IMR-90 (cell line): Measurements from ENCODE around the gene ACRBP. TPM values are rescaled to one million over a fixed set of nuclear protein-coding genes. Genes with fewer than 3 reads are reported as not detected.

ENCODE experiments used
- ATAC-seq: fragments of 200-7000 bp; cut with Tn5 transposase; 2 replicates; pipeline ENCODE4 v1.9.1; 2020; ENCODE audit warnings: low read depth, mild to moderate bottlenecking, moderate library complexity
- BruUV-seq: library from RNA; stranded (reverse); fragments of 400-500 nt; replicated peaks from 2 replicates; lab custom pipeline; 2021; lab: Mats Ljungman, UMichigan
- CTCF ChIA-PET: fragments of 300-600 bp; formaldehyde crosslinking; extraction: SDS; loops from one replicate; lab custom pipeline; 2021; ENCODE audit warnings: antibody characterized with exemption; lab: Yijun Ruan, JAX
- POLR2A ChIA-PET: fragments of 300-600 bp; sonication (Branson Sonifier 250); formaldehyde crosslinking; loops from one replicate; lab custom pipeline; 2022; ENCODE audit warnings: antibody characterized with exemption; ENCODE audit not compliant: unreplicated experiment; lab: Charles Lee
- DNase-seq: peaks from one replicate; pipeline ENCODE4 v3.0.0; 2013
- H2AFZ ChIP-seq: replicated peaks from 2 replicates; pipeline ENCODE3; 2013; ENCODE audit warnings: low read length, mild to moderate bottlenecking; ENCODE audit not compliant: poor library complexity
- H2AK5ac ChIP-seq: 2 replicates; pipeline ENCODE4 v1.6.1; 2013; ENCODE audit warnings: low read depth, low read length, inconsistent platforms
- H2AK9ac ChIP-seq: replicated peaks from 2 replicates; pipeline ENCODE3; 2013; ENCODE audit warnings: mild to moderate bottlenecking, low read depth, low read length, moderate library complexity; ENCODE audit not compliant: poor library complexity
- H2BK120ac ChIP-seq: 2 replicates; pipeline ENCODE4 v1.6.1; 2013; ENCODE audit warnings: low read depth, low read length, inconsistent platforms
- H2BK15ac ChIP-seq: 3 replicates; pipeline ENCODE4 v1.6.1; 2013; ENCODE audit warnings: low read depth, low read length, inconsistent platforms
- H2BK20ac ChIP-seq: 2 replicates; pipeline ENCODE4 v1.6.1; 2013; ENCODE audit warnings: low read depth, mild to moderate bottlenecking, inconsistent platforms, low read length, moderate library complexity
- H2BK5ac ChIP-seq: 2 replicates; pipeline ENCODE4 v1.6.1; 2013; ENCODE audit warnings: mild to moderate bottlenecking, low read depth, low read length, inconsistent platforms; ENCODE audit not compliant: poor library complexity, severe bottlenecking
- H3K14ac ChIP-seq: replicated peaks from 2 replicates; pipeline ENCODE4 v1.6.1; 2013; ENCODE audit warnings: low read depth, low read length, inconsistent platforms
- H3K18ac ChIP-seq: 2 replicates; pipeline ENCODE4 v1.6.1; 2013; ENCODE audit warnings: low read depth, low read length, control low read depth
- H3K23ac ChIP-seq: 2 replicates; pipeline ENCODE4 v1.6.1; 2013; ENCODE audit warnings: low read depth, low read length, inconsistent platforms
- H3K27ac ChIP-seq: 2 replicates; pipeline ENCODE4 v1.5.1; 2013; ENCODE audit warnings: mild to moderate bottlenecking, control low read depth, low read length; ENCODE audit not compliant: insufficient read depth
- H3K27me3 ChIP-seq: 2 replicates; pipeline ENCODE4 v1.6.1; 2013; ENCODE audit warnings: low read length; ENCODE audit not compliant: control insufficient read depth, insufficient read depth
- H3K36me3 ChIP-seq: 2 replicates; pipeline ENCODE4 v1.6.1; 2013; ENCODE audit warnings: low read length, mixed read lengths; ENCODE audit not compliant: control insufficient read depth, insufficient read depth
- H3K4ac ChIP-seq: 2 replicates; pipeline ENCODE4 v1.6.1; 2013; ENCODE audit warnings: low read depth, low read length, inconsistent platforms
- H3K4me1 ChIP-seq: 2 replicates; pipeline ENCODE4 v1.6.1; 2013; ENCODE audit warnings: low read length, mixed read lengths; ENCODE audit not compliant: control insufficient read depth, insufficient read depth
- H3K4me2 ChIP-seq: 2 replicates; pipeline ENCODE4 v1.6.1; 2013; ENCODE audit warnings: low read depth, mild to moderate bottlenecking, control low read depth, low read length, moderate library complexity
- H3K4me3 ChIP-seq: 2 replicates; pipeline ENCODE4 v1.5.1; 2013; ENCODE audit warnings: low read depth, mild to moderate bottlenecking, control low read depth, low read length, moderate library complexity; ENCODE audit not compliant: insufficient read depth
- H3K56ac ChIP-seq: 2 replicates; pipeline ENCODE4 v1.6.1; 2013; ENCODE audit warnings: low read length, inconsistent platforms; ENCODE audit not compliant: insufficient read depth; ENCODE audit errors: extremely low read depth
- H3K79me1 ChIP-seq, 2 experiments: 2 replicates each; pipeline ENCODE4 v1.6.1; 2013; ENCODE audit warnings: low read length in 2 of 2, inconsistent platforms in 1 of 2, low read depth in 1 of 2
- H3K9ac ChIP-seq: 2 replicates; pipeline ENCODE4 v1.6.1; 2013; ENCODE audit warnings: low read depth, low read length, control low read depth
- H3K9me1 ChIP-seq: 2 replicates; pipeline ENCODE4 v1.6.1; 2013; ENCODE audit warnings: low read length, inconsistent platforms; ENCODE audit not compliant: insufficient read depth
- H3K9me3 ChIP-seq: 2 replicates; pipeline ENCODE4 v1.6.1; 2013; ENCODE audit warnings: low read length; ENCODE audit not compliant: control insufficient read depth, insufficient read depth
- H4K20me1 ChIP-seq: 2 replicates; pipeline ENCODE4 v1.6.1; 2013; ENCODE audit warnings: low read length, inconsistent platforms; ENCODE audit not compliant: insufficient read depth
- H4K5ac ChIP-seq: 2 replicates; pipeline ENCODE4 v1.6.1; 2013; ENCODE audit warnings: mild to moderate bottlenecking, low read depth, low read length, control low read depth
- H4K8ac ChIP-seq, 2 experiments: 2 replicates each; pipeline ENCODE4 v1.6.1; 2013; ENCODE audit warnings: low read depth in 2 of 2, low read length in 2 of 2, control low read depth in 1 of 2, inconsistent platforms in 1 of 2
- H4K91ac ChIP-seq: 2 replicates; pipeline ENCODE4 v1.6.1; 2013; ENCODE audit warnings: low read depth, low read length, inconsistent platforms; ENCODE audit not compliant: insufficient read depth
- BHLHE40 ChIP-seq: fragments of 150-350 bp; IDR thresholded peaks from 2 replicates; pipeline ENCODE4 v1.6.1; 2016; ENCODE audit warnings: mild to moderate bottlenecking, low read depth, low read length
- CEBPB ChIP-seq: IDR thresholded peaks from 2 replicates; pipeline ENCODE4 v1.6.1; 2012; ENCODE audit warnings: low read depth, low read length, improper control_type of control experiment
- CHD1 ChIP-seq: IDR thresholded peaks from 2 replicates; pipeline ENCODE4 v1.6.1; 2012; ENCODE audit warnings: low read depth, low read length, improper control_type of control experiment
- FOS ChIP-seq: fragments of 150-350 bp; IDR thresholded peaks from 2 replicates; pipeline ENCODE4 v1.6.1; 2016; ENCODE audit warnings: low read depth, low read length
- MAFK ChIP-seq: IDR thresholded peaks from 2 replicates; pipeline ENCODE4 v1.6.1; 2012; ENCODE audit warnings: low read depth, low read length, improper control_type of control experiment
- MAZ ChIP-seq: IDR thresholded peaks from 2 replicates; pipeline ENCODE4 v1.6.1; 2012; ENCODE audit warnings: low read depth, mild to moderate bottlenecking, low read length, improper control_type of control experiment, moderate library complexity, borderline replicate concordance
- MXI1 ChIP-seq: IDR thresholded peaks from 2 replicates; pipeline ENCODE4 v1.6.1; 2012; ENCODE audit warnings: low read depth, mild to moderate bottlenecking, low read length, moderate library complexity, borderline replicate concordance
- NFE2L2 ChIP-seq: fragments of 150-350 bp; IDR thresholded peaks from 2 replicates; pipeline ENCODE4 v1.6.1; 2016; ENCODE audit warnings: low read depth, mild to moderate bottlenecking, low read length
- POLR2A ChIP-seq: IDR thresholded peaks from 2 replicates; pipeline ENCODE4 v1.6.1; 2012; ENCODE audit warnings: mild to moderate bottlenecking, low read depth, low read length
- RAD21 ChIP-seq: IDR thresholded peaks from 2 replicates; pipeline ENCODE4 v1.6.1; 2012; ENCODE audit warnings: low read length, improper control_type of control experiment
- RCOR1 ChIP-seq: IDR thresholded peaks from 2 replicates; pipeline ENCODE4 v1.6.1; 2012; ENCODE audit warnings: mild to moderate bottlenecking, low read length, improper control_type of control experiment; ENCODE audit not compliant: insufficient replicate concordance
- RFX5 ChIP-seq: IDR thresholded peaks from 2 replicates; pipeline ENCODE4 v1.8.0; 2012; ENCODE audit warnings: low read depth, mild to moderate bottlenecking, low read length, moderate library complexity
- SMC3 ChIP-seq: fragments of 150-350 bp; IDR thresholded peaks from 2 replicates; pipeline ENCODE4 v1.6.1; 2016; ENCODE audit warnings: low read depth, mild to moderate bottlenecking, antibody characterized with exemption, low read length, moderate library complexity
- WGBS, 2 experiments: methylation state at CpG; one replicate each; pipeline versions ENCODE4 v1.1.5 to v1.1.7; 2013; ENCODE audit warnings: missing lambda C conversion rate in 2 of 2; ENCODE audit not compliant: insufficient read length in 1 of 2; ENCODE audit errors: extremely low coverage in 2 of 2; 5-methylcytosine and 5-hydroxymethylcytosine counted together
- dilution Hi-C: fragments of 300-500 bp; cut with HindIII; formaldehyde crosslinking; loops from one replicate; pipeline ENCODE4 v1.14.3; 2018; ENCODE audit warnings: low sequenced_read_pairs; ENCODE audit not compliant: unreplicated experiment
- in situ Hi-C: fragments of 300-500 bp; cut with MboI; formaldehyde crosslinking; loops from 3 replicates; pipeline ENCODE4 v1.14.3; 2019; ENCODE audit warnings: low sequenced_read_pairs, inconsistent platforms, mixed read lengths
- intact Hi-C: fragments of 100-400 bp; cut with micrococcal nuclease; formaldehyde crosslinking; loops from 2 replicates; pipeline ENCODE4 v1.10.0; 2022
- polyA plus RNA-seq, 3 experiments: library from polyadenylated mRNA; depleted of rRNA; stranded (reverse); fragments of >200 nt; gene quantifications; 2 replicates each; pipeline ENCODE4 v1.2.3, GENCODE V29; 2012; ENCODE audit warnings: low replicate concordance in 1 of 3
- total RNA-seq: library from RNA; depleted of rRNA; stranded (reverse); fragments of >200 nt; gene quantifications from 2 replicates; pipeline ENCODE4 v1.2.3, GENCODE V29; 2012
- TF ChIP-seq, protein P1 (sequence below): conservative IDR thresholded peaks from 2 replicates; pipeline ENCODE4 v1.5.1; 2012; ENCODE audit warnings: mild to moderate bottlenecking, low read depth, low read length, improper control_type of control experiment
- TF ChIP-seq, protein P2 (sequence below): fragments of 150-350 bp; IDR thresholded peaks from 2 replicates; pipeline ENCODE4 v1.6.1; 2016; ENCODE audit warnings: low read depth, mild to moderate bottlenecking, low read length, moderate library complexity, borderline replicate concordance
- TF ChIP-seq, protein P3 (sequence below): fragments of 150-350 bp; IDR thresholded peaks from 2 replicates; pipeline ENCODE4 v1.6.1; 2017; ENCODE audit warnings: mild to moderate bottlenecking, antibody characterized with exemption, low read length, low read depth

The ACRBP gene
- total and polyA plus RNA-seq, 2 of the 4 experiments (the other 2 are of a cell fraction) = 0.38 TPM; not detected in 1

DNA sequence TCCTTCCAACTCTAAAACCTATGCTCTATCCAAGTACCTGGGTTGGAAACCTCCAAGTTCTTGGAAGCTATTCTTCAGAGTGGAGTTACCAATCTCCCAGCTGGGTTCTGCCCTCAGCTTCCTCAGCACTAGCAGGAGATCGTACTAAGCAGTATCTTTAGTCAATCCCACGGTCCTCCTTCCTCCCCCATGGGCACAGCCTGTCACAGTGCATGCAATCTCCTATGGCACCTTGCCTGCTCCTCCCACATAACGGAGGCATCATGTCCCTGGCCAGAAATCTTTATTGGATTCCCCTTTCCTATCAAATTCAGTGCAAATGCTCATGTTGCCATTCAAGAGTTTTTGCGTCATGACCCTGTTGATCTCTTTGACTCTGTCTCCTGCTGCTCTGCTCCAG lies 6.1 kb downstream of the ACRBP start:
- dilution Hi-C loops (no loop called here), in situ Hi-C loops (no loop called here), intact Hi-C loops (no loop called here)
- Histone ChIP-seq H2AK5ac (no peak overlapping the region), H3K18ac (no peak overlapping the region), H3K4me3 (no peak overlapping the region), H3K9me1 (no peaks in the 10 kb centered on the region), H3K4me1 (no peaks in the 10 kb centered on the region), H2AFZ (no peak overlapping the region), H4K91ac (no peak overlapping the region), H3K27me3 (peaks cover 25% of the 10 kb centered on the region), H3K23ac (no peak overlapping the region), H2BK5ac (no peak overlapping the region), H3K4me2 (no peak overlapping the region), H3K9ac (no peak overlapping the region), H3K9me3 (peaks cover 19% of the 10 kb centered on the region), H4K20me1 (no peaks in the 10 kb centered on the region), H4K8ac (no peak overlapping the region), H2BK120ac (no peak overlapping the region), H3K36me3 (no peaks in the 10 kb centered on the region), H3K56ac (no peak overlapping the region), H3K27ac (no peak overlapping the region), H2BK15ac (no peak overlapping the region), H3K79me1 (no peaks in the 10 kb centered on the region), H3K14ac (no peak overlapping the region), H2AK9ac (no peak overlapping the region), H2BK20ac (no peak overlapping the region), H4K5ac (no peak overlapping the region), H3K4ac (no peak overlapping the region)
- CTCF ChIA-PET = no interaction called here
- TF ChIP-seq NFE2L2 (no peak), CEBPB (no peak), MAFK (no peak), SMC3 (no peak), CHD1 (no peak), BHLHE40 (no peak), POLR2A (no peak), MAZ (no peak), RFX5 (no peak), RAD21 (no peak), FOS (no peak), RCOR1 (no peak), MXI1 (no peak)
- TF ChIP-seq, protein P1, sequence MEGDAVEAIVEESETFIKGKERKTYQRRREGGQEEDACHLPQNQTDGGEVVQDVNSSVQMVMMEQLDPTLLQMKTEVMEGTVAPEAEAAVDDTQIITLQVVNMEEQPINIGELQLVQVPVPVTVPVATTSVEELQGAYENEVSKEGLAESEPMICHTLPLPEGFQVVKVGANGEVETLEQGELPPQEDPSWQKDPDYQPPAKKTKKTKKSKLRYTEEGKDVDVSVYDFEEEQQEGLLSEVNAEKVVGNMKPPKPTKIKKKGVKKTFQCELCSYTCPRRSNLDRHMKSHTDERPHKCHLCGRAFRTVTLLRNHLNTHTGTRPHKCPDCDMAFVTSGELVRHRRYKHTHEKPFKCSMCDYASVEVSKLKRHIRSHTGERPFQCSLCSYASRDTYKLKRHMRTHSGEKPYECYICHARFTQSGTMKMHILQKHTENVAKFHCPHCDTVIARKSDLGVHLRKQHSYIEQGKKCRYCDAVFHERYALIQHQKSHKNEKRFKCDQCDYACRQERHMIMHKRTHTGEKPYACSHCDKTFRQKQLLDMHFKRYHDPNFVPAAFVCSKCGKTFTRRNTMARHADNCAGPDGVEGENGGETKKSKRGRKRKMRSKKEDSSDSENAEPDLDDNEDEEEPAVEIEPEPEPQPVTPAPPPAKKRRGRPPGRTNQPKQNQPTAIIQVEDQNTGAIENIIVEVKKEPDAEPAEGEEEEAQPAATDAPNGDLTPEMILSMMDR = no peak
- TF ChIP-seq, protein P2, sequence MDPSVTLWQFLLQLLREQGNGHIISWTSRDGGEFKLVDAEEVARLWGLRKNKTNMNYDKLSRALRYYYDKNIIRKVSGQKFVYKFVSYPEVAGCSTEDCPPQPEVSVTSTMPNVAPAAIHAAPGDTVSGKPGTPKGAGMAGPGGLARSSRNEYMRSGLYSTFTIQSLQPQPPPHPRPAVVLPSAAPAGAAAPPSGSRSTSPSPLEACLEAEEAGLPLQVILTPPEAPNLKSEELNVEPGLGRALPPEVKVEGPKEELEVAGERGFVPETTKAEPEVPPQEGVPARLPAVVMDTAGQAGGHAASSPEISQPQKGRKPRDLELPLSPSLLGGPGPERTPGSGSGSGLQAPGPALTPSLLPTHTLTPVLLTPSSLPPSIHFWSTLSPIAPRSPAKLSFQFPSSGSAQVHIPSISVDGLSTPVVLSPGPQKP = no peak
- TF ChIP-seq, protein P3, sequence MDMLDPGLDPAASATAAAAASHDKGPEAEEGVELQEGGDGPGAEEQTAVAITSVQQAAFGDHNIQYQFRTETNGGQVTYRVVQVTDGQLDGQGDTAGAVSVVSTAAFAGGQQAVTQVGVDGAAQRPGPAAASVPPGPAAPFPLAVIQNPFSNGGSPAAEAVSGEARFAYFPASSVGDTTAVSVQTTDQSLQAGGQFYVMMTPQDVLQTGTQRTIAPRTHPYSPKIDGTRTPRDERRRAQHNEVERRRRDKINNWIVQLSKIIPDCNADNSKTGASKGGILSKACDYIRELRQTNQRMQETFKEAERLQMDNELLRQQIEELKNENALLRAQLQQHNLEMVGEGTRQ = no peak
- no TSS peak for BruUV-seq
- WGBS, 2 experiments = 45% methylated on average over 4 of the region's 4 CpGs; no CpG with 5 or more reads in 1 of the 2 experiments
- ATAC-seq (no peak), DNase-seq (no peak)
- POLR2A ChIA-PET = no interaction called here
